ENCODE data around the gene KDM3B. TPM values are rescaled to one million over a fixed set of nuclear protein-coding genes. Genes with fewer than 3 reads are reported as not detected.
A peak's percentile ranks its signal among the peaks of the same experiment; 100 is the strongest.

The KDM3B gene
- total and polyA plus RNA-seq, 9 of the 15 experiments (the other 6 are each of a cell fraction or from before 2014, with no cell fraction given): 13.8 to 62.8 (median 41.9) TPM

- TF ChIP-seq SAP30 (IDR thresholded peaks at IDR 0.05; ENCODE audit: borderline replicate concordance, insufficient read depth, low read depth, low read length, poor library complexity, severe bottlenecking) (peak; percentile 79), ZNF175 (CRISPR knock-in tag; IDR thresholded peaks at IDR 0.05; ENCODE audit: low read depth) (0 out of 2 replicates have a peak, but pooled peaks have one; percentile 11), NONO (IDR thresholded peaks at IDR 0.05; ENCODE audit: low read depth in 2 of 2, low read length in 1 of 2) (peak; percentile 79 to 89; a peak in 3 of 4 replicates), XRCC5 (IDR thresholded peaks at IDR 0.05; ENCODE audit: low read depth, low read length) (peak; percentile 18), TCF7 (IDR thresholded peaks at IDR 0.05; ENCODE audit: borderline replicate concordance) (peak; percentile 17; the same call in 1 of the 2 replicates), MYBL2 (IDR thresholded peaks at IDR 0.05; ENCODE audit: low read depth) (no peak), MYBL2 (CRISPR knock-in tag; IDR thresholded peaks at IDR 0.05; ENCODE audit: borderline replicate concordance) (0 out of 2 replicates have a peak, but pooled peaks have one; percentile 55), POLR3G (IDR thresholded peaks at IDR 0.05; ENCODE audit: extremely low read depth, insufficient read length, insufficient replicate concordance) (no peak), POLR2G (IDR thresholded peaks at IDR 0.05; ENCODE audit: low read depth, low read length) (peak; percentile 89), ZNF589 (CRISPR knock-in tag; IDR thresholded peaks at IDR 0.05; ENCODE audit: low read depth) (0 out of 2 replicates have a peak, but pooled peaks have one; percentile 39), GTF2F1 (IDR thresholded peaks at IDR 0.05; ENCODE audit: low read depth, low read length) (peak; percentile 97), PHF8 (IDR thresholded peaks at IDR 0.05; ENCODE audit: borderline replicate concordance, low read length) (peak; percentile 22; the same call in 1 of the 2 replicates), RBM39 (optimal IDR thresholded peaks at IDR 0.05; ENCODE audit: low read depth, low read length) (peak; percentile 100), NCOR1 (IDR thresholded peaks at IDR 0.05) (0 out of 2 replicates have a peak, but pooled peaks have one; percentile 37), RUNX1 (IDR thresholded peaks at IDR 0.05; ENCODE audit: low read depth) (peak; percentile 24; the same call in 1 of the 2 replicates), SIN3B (IDR thresholded peaks at IDR 0.05; ENCODE audit: low read depth) (peak; percentile 58; the same call in 1 of the 2 replicates), PHF21A (IDR thresholded peaks at IDR 0.05; ENCODE audit: borderline replicate concordance, low read depth) (peak; percentile 26; the same call in 1 of the 2 replicates), DNMT1 (IDR thresholded peaks at IDR 0.05) (0 out of 2 replicates have a peak, but pooled peaks have one; percentile 20)
- TF ChIP-seq, protein P1, sequence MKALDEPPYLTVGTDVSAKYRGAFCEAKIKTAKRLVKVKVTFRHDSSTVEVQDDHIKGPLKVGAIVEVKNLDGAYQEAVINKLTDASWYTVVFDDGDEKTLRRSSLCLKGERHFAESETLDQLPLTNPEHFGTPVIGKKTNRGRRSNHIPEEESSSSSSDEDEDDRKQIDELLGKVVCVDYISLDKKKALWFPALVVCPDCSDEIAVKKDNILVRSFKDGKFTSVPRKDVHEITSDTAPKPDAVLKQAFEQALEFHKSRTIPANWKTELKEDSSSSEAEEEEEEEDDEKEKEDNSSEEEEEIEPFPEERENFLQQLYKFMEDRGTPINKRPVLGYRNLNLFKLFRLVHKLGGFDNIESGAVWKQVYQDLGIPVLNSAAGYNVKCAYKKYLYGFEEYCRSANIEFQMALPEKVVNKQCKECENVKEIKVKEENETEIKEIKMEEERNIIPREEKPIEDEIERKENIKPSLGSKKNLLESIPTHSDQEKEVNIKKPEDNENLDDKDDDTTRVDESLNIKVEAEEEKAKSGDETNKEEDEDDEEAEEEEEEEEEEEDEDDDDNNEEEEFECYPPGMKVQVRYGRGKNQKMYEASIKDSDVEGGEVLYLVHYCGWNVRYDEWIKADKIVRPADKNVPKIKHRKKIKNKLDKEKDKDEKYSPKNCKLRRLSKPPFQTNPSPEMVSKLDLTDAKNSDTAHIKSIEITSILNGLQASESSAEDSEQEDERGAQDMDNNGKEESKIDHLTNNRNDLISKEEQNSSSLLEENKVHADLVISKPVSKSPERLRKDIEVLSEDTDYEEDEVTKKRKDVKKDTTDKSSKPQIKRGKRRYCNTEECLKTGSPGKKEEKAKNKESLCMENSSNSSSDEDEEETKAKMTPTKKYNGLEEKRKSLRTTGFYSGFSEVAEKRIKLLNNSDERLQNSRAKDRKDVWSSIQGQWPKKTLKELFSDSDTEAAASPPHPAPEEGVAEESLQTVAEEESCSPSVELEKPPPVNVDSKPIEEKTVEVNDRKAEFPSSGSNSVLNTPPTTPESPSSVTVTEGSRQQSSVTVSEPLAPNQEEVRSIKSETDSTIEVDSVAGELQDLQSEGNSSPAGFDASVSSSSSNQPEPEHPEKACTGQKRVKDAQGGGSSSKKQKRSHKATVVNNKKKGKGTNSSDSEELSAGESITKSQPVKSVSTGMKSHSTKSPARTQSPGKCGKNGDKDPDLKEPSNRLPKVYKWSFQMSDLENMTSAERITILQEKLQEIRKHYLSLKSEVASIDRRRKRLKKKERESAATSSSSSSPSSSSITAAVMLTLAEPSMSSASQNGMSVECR (CRISPR knock-in tag; IDR thresholded peaks at IDR 0.05): peak; percentile 66; the same call in 1 of the 2 replicates
- TF ChIP-seq, protein P2, sequence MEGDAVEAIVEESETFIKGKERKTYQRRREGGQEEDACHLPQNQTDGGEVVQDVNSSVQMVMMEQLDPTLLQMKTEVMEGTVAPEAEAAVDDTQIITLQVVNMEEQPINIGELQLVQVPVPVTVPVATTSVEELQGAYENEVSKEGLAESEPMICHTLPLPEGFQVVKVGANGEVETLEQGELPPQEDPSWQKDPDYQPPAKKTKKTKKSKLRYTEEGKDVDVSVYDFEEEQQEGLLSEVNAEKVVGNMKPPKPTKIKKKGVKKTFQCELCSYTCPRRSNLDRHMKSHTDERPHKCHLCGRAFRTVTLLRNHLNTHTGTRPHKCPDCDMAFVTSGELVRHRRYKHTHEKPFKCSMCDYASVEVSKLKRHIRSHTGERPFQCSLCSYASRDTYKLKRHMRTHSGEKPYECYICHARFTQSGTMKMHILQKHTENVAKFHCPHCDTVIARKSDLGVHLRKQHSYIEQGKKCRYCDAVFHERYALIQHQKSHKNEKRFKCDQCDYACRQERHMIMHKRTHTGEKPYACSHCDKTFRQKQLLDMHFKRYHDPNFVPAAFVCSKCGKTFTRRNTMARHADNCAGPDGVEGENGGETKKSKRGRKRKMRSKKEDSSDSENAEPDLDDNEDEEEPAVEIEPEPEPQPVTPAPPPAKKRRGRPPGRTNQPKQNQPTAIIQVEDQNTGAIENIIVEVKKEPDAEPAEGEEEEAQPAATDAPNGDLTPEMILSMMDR (IDR thresholded peaks at IDR 0.05 in 2 of 3, conservative IDR thresholded peaks at IDR 0.05 in 1 of 3; ENCODE audit: insufficient read depth in 2 of 3, low read depth in 1 of 3, low read length in 3 of 3): peak in 1 of 3 experiments; percentile 22; a peak in 2 of 6 replicates
Observed at GRCh38 chr5:138465261-138466124, 113.0 kb downstream of the KDM3B start, which contains the start of gene EGR1 (continued).
